ENCODE data around the gene NSMCE1.

Gene NSMCE1

GRCh38 chr16:27190316-27190871, 78.2 kb downstream of the NSMCE1 start:
- no peaks in the 10 kb centered on the region for H3K27me3 ChIP-seq (ENCODE audit: insufficient read depth, poor library complexity, severe bottlenecking)
- H3K4me3 ChIP-seq (replicated peaks; ENCODE audit: insufficient read depth, low read length): no peak overlapping the region
- no peak overlapping the region for H3K27ac ChIP-seq (replicated peaks)
- DNase-seq (ENCODE audit: low read depth in 1 of 2, low spot score in 1 of 2): no peak
- TF ChIP-seq POLR2AphosphoS5 (IDR thresholded peaks at IDR 0.05; ENCODE audit: low read depth) (no peak), SPI1 (IDR thresholded peaks at IDR 0.05; ENCODE audit: borderline replicate concordance, low read depth) (no peak)
- TF ChIP-seq, protein P1, sequence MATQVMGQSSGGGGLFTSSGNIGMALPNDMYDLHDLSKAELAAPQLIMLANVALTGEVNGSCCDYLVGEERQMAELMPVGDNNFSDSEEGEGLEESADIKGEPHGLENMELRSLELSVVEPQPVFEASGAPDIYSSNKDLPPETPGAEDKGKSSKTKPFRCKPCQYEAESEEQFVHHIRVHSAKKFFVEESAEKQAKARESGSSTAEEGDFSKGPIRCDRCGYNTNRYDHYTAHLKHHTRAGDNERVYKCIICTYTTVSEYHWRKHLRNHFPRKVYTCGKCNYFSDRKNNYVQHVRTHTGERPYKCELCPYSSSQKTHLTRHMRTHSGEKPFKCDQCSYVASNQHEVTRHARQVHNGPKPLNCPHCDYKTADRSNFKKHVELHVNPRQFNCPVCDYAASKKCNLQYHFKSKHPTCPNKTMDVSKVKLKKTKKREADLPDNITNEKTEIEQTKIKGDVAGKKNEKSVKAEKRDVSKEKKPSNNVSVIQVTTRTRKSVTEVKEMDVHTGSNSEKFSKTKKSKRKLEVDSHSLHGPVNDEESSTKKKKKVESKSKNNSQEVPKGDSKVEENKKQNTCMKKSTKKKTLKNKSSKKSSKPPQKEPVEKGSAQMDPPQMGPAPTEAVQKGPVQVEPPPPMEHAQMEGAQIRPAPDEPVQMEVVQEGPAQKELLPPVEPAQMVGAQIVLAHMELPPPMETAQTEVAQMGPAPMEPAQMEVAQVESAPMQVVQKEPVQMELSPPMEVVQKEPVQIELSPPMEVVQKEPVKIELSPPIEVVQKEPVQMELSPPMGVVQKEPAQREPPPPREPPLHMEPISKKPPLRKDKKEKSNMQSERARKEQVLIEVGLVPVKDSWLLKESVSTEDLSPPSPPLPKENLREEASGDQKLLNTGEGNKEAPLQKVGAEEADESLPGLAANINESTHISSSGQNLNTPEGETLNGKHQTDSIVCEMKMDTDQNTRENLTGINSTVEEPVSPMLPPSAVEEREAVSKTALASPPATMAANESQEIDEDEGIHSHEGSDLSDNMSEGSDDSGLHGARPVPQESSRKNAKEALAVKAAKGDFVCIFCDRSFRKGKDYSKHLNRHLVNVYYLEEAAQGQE (IDR thresholded peaks at IDR 0.05; ENCODE audit: insufficient replicate concordance, low read depth): no peak

GRCh38 chr16:27189335-27189972, 79.1 kb downstream of the NSMCE1 start:
- no peaks in the 10 kb centered on the region for H3K27me3 ChIP-seq (ENCODE audit: insufficient read depth, poor library complexity, severe bottlenecking)
- H3K4me3 ChIP-seq (replicated peaks; ENCODE audit: insufficient read depth, low read length): no peak overlapping the region
- TF ChIP-seq POLR2AphosphoS5 (IDR thresholded peaks at IDR 0.05; ENCODE audit: low read depth): no peak
- TF ChIP-seq, protein P2, sequence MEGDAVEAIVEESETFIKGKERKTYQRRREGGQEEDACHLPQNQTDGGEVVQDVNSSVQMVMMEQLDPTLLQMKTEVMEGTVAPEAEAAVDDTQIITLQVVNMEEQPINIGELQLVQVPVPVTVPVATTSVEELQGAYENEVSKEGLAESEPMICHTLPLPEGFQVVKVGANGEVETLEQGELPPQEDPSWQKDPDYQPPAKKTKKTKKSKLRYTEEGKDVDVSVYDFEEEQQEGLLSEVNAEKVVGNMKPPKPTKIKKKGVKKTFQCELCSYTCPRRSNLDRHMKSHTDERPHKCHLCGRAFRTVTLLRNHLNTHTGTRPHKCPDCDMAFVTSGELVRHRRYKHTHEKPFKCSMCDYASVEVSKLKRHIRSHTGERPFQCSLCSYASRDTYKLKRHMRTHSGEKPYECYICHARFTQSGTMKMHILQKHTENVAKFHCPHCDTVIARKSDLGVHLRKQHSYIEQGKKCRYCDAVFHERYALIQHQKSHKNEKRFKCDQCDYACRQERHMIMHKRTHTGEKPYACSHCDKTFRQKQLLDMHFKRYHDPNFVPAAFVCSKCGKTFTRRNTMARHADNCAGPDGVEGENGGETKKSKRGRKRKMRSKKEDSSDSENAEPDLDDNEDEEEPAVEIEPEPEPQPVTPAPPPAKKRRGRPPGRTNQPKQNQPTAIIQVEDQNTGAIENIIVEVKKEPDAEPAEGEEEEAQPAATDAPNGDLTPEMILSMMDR (IDR thresholded peaks at IDR 0.05; ENCODE audit: insufficient read depth, low read length): no peak
- no peak for TF ChIP-seq GABPA (IDR thresholded peaks at IDR 0.05; ENCODE audit: low read depth)
- TF ChIP-seq SPI1 (IDR thresholded peaks at IDR 0.05; ENCODE audit: borderline replicate concordance, low read depth): no peak
- TF ChIP-seq, protein P1 (IDR thresholded peaks at IDR 0.05; ENCODE audit: insufficient replicate concordance, low read depth): no peak
- DNase-seq (ENCODE audit: low read depth in 1 of 2, low spot score in 1 of 2): no peak
- no peak overlapping the region for H3K27ac ChIP-seq (replicated peaks)

GRCh38 chr16:27188633-27189032, 79.9 kb downstream of the NSMCE1 start:
- no peak overlapping the region for H3K27ac ChIP-seq (replicated peaks)
- TF ChIP-seq SPI1 (IDR thresholded peaks at IDR 0.05; ENCODE audit: borderline replicate concordance, low read depth): no peak
- no peak for TF ChIP-seq POLR2AphosphoS5 (IDR thresholded peaks at IDR 0.05; ENCODE audit: low read depth)
- TF ChIP-seq GABPA (IDR thresholded peaks at IDR 0.05; ENCODE audit: low read depth): no peak
- TF ChIP-seq, protein P1 (IDR thresholded peaks at IDR 0.05; ENCODE audit: insufficient replicate concordance, low read depth): no peak
- TF ChIP-seq, protein P2 (IDR thresholded peaks at IDR 0.05; ENCODE audit: insufficient read depth, low read length): no peak
- no peaks in the 10 kb centered on the region for H3K27me3 ChIP-seq (ENCODE audit: insufficient read depth, poor library complexity, severe bottlenecking)
- no peak overlapping the region for H3K4me3 ChIP-seq (replicated peaks; ENCODE audit: insufficient read depth, low read length)
- DNase-seq (ENCODE audit: low read depth in 1 of 2, low spot score in 1 of 2): no peak
